HTERT RPE-1 (cell line): ENCODE results near the gene DYNLT1.
"Not testable (repeated sequence)": the region's sequence is repeated elsewhere in the genome, so short reads cannot be mapped to it uniquely, and the experiment has no call there.

Experiments used
- in situ Hi-C: fragments of 300-500 bp; cut with MboI; formaldehyde crosslinking; loops from 4 replicates; pipeline ENCODE4 v1.14.3; 2020; ENCODE audit warnings: low sequenced_read_pairs

DYNLT1 gene

GRCh38 chr6:158663625-158664165, 19.2 kb upstream of the DYNLT1 start:
- in situ Hi-C loops, result no loop called here

- in situ Hi-C loops, result no loop called here
These were observed 18.5 kb upstream of the DYNLT1 start for GRCh38 chr6:158662954-158663624.

GRCh38 chr6:158662607-158662953, 18.0 kb upstream of the DYNLT1 start:
- in situ Hi-C loops, result no loop called here

- in situ Hi-C loops, result no loop called here
These were observed 16.7 kb upstream of the DYNLT1 start for GRCh38 chr6:158661156-158661685.

GRCh38 chr6:158660333-158660754, 15.8 kb upstream of the DYNLT1 start:
- in situ Hi-C loops, result no loop called here

GRCh38 chr6:158656986-158657385, 12.4 kb upstream of the DYNLT1 start:
- in situ Hi-C loops, result not testable (repeated sequence)

GRCh38 chr6:158655569-158656450, 11.3 kb upstream of the DYNLT1 start:
- in situ Hi-C loops, result no loop called here

GRCh38 chr6:158654960-158655489, 10.5 kb upstream of the DYNLT1 start:
- in situ Hi-C loops, result no loop called here

- in situ Hi-C loops, result no loop called here
These were observed 10.0 kb upstream of the DYNLT1 start for GRCh38 chr6:158654498-158654897.

GRCh38 chr6:158653577-158654354, 9.2 kb upstream of the DYNLT1 start:
- in situ Hi-C loops, result no loop called here

- in situ Hi-C loops, result not testable (repeated sequence)
These were observed 7.6 kb upstream of the DYNLT1 start for GRCh38 chr6:158651981-158652737.

GRCh38 chr6:158649289-158650143, 5.0 kb upstream of the DYNLT1 start, which contains the start of gene SYTL3:
Gene SYTL3, plus strand, starts transcription at chr6:158650054. Its CDS starts 13,215 bp downstream, at chr6:158663269.
- in situ Hi-C loops, result no loop called here

- in situ Hi-C loops, result no loop called here
These were observed 4.2 kb upstream of the DYNLT1 start for GRCh38 chr6:158648682-158649131.

GRCh38 chr6:158647501-158647900, 3.0 kb upstream of the DYNLT1 start:
- in situ Hi-C loops, result no loop called here

GRCh38 chr6:158646023-158646910, 1.7 kb upstream of the DYNLT1 start:
- in situ Hi-C loops, result no loop called here

GRCh38 chr6:158645064-158646022, 800 bp upstream of the DYNLT1 start:
- in situ Hi-C loops, result no loop called here

GRCh38 chr6:158643836-158644230, 710 bp downstream of the DYNLT1 start:
- in situ Hi-C loops, result no loop called here
